Neural crest cell (in vitro differentiated cells): ENCODE results near the gene CPXM2. TPM values are rescaled to one million over a fixed set of nuclear protein-coding genes. Genes with fewer than 3 reads are reported as not detected.

Experiments used
- DNase-seq: peaks from one replicate; pipeline ENCODE4 v3.0.0; 2021; ENCODE audit warnings: low read depth, mixed read lengths, low spot score
- H3K27ac Mint-ChIP-seq: one replicate; pipeline ENCODE4 v1.8.0; 2021; ENCODE audit warnings: mild to moderate bottlenecking, mixed read lengths; ENCODE audit not compliant: unreplicated experiment
- H3K27me3 Mint-ChIP-seq: 2 replicates; pipeline ENCODE4 v1.8.0; 2021; ENCODE audit warnings: low read depth, mild to moderate bottlenecking, mixed read lengths
- H3K36me3 Mint-ChIP-seq: 2 replicates; pipeline ENCODE4 v1.8.0; 2021; ENCODE audit warnings: low read depth, mild to moderate bottlenecking, mixed read lengths
- H3K4me1 Mint-ChIP-seq: 2 replicates; pipeline ENCODE4 v1.8.0; 2021; ENCODE audit warnings: mixed read lengths
- H3K4me3 Mint-ChIP-seq: one replicate; pipeline ENCODE4 v1.8.0; 2021; ENCODE audit warnings: mild to moderate bottlenecking, mixed read lengths
- H3K9me3 Mint-ChIP-seq: 2 replicates; pipeline ENCODE4 v1.8.0; 2021; ENCODE audit warnings: mixed read lengths
- CTCF ChIP-seq: fragments of 200-600 bp; sonication (generic); conservative IDR thresholded peaks from 2 replicates; pipeline ENCODE4 v1.5.0; 2021; ENCODE audit warnings: antibody characterized with exemption, mild to moderate bottlenecking
- total RNA-seq: library from RNA; stranded (reverse); gene quantifications from 2 replicates; pipeline ENCODE4 v1.2.1, GENCODE V29; 2021

Gene CPXM2
- total RNA-seq, 1 donor from 2014 or later = not detected

- no peak overlapping the region for H3K4me3 Mint-ChIP-seq
- peaks cover 2% of the 10 kb centered on the region for H3K27me3 Mint-ChIP-seq
- peaks cover 16% of the 10 kb centered on the region for H3K9me3 Mint-ChIP-seq
- no peak for DNase-seq
- no peak for TF ChIP-seq CTCF
- peaks cover 16% of the 10 kb centered on the region for H3K4me1 Mint-ChIP-seq
- H3K27ac Mint-ChIP-seq = no peak overlapping the region
- no peaks in the 10 kb centered on the region for H3K36me3 Mint-ChIP-seq
Measured at GRCh38 chr10:123934846-123935245, 43.2 kb upstream of the CPXM2 start.

GRCh38 chr10:123930340-123931001, 38.9 kb upstream of the CPXM2 start:
- Mint-ChIP-seq H3K9me3 (peaks cover 13% of the 10 kb centered on the region), H3K27ac (no peak overlapping the region), H3K27me3 (peaks cover 8% of the 10 kb centered on the region), H3K36me3 (no peaks in the 10 kb centered on the region), H3K4me3 (no peak overlapping the region), H3K4me1 (no peaks in the 10 kb centered on the region)
- DNase-seq = no peak
- no peak for TF ChIP-seq CTCF

- no peaks in the 10 kb centered on the region for H3K4me1 Mint-ChIP-seq
- TF ChIP-seq CTCF = no peak
- DNase-seq = no peak
- peaks cover 13% of the 10 kb centered on the region for H3K9me3 Mint-ChIP-seq
- no peaks in the 10 kb centered on the region for H3K36me3 Mint-ChIP-seq
- H3K27ac Mint-ChIP-seq = no peak overlapping the region
- no peak overlapping the region for H3K4me3 Mint-ChIP-seq
- peaks cover 8% of the 10 kb centered on the region for H3K27me3 Mint-ChIP-seq
Measured at GRCh38 chr10:123929791-123930190, 38.2 kb upstream of the CPXM2 start.

GRCh38 chr10:123928427-123928826, 36.8 kb upstream of the CPXM2 start:
- Mint-ChIP-seq H3K4me1 (no peaks in the 10 kb centered on the region), H3K27ac (no peak overlapping the region), H3K4me3 (no peak overlapping the region), H3K27me3 (peaks cover 10% of the 10 kb centered on the region), H3K36me3 (no peaks in the 10 kb centered on the region), H3K9me3 (peaks cover 13% of the 10 kb centered on the region)
- DNase-seq = no peak
- TF ChIP-seq CTCF = no peak

- Mint-ChIP-seq H3K27ac (peak overlapping the region; percentile 73), H3K27me3 (peaks cover 17% of the 10 kb centered on the region), H3K36me3 (no peaks in the 10 kb centered on the region), H3K4me1 (no peaks in the 10 kb centered on the region), H3K9me3 (peaks cover 13% of the 10 kb centered on the region), H3K4me3 (no peak overlapping the region)
- no peak for TF ChIP-seq CTCF
- no peak for DNase-seq
Measured at GRCh38 chr10:123926401-123927264, 35.0 kb upstream of the CPXM2 start.
